Stomach (tissue), 9 donors: Measurements from ENCODE around the gene ADRM1. TPM values are rescaled to one million over a fixed set of nuclear protein-coding genes. Genes with fewer than 3 reads are reported as not detected.

Experiments
- DNase-seq, 2 donors: peaks; one replicate each; pipeline versions ENCODE4 v3.0.0 to v3.0.0-alpha.2; 2013 to 2019
- H3K27ac ChIP-seq, 5 donors: fragments of 200-600 bp in 4 of 5; sonication (generic) in 4 of 5; one replicate each; pipeline ENCODE4 v1.5.1; 2013 to 2019; ENCODE audit warnings: mild to moderate bottlenecking in 1 of 5, moderate library complexity in 1 of 5
- H3K27me3 ChIP-seq, 3 donors: fragments of 200-600 bp; sonication (generic); one replicate each; pipeline ENCODE4 v1.5.1; 2017 to 2019; ENCODE audit warnings: mixed run types in 1 of 3
- H3K36me3 ChIP-seq, 4 donors: fragments of 200-600 bp; sonication (generic); 1 replicate in 3 of 4; 2 replicates in 1 of 4; pipeline ENCODE4 v1.5.1; 2016 to 2019
- H3K4me1 ChIP-seq, 4 donors: fragments of 200-600 bp; sonication (generic); one replicate each; pipeline ENCODE4 v1.5.1; 2016 to 2019
- H3K4me3 ChIP-seq, 4 donors: fragments of 200-600 bp; sonication (generic) in 3 of 4; one replicate each; pipeline ENCODE4 v1.5.1; 2016 to 2019; ENCODE audit warnings: mild to moderate bottlenecking in 1 of 4
- H3K9me3 ChIP-seq, 4 donors: fragments of 200-600 bp; sonication (generic); one replicate each; pipeline ENCODE4 v1.5.1; 2016 to 2019
- CTCF ChIP-seq, 7 experiments: fragments of 450-650 bp in 4 of 7; fragments of 200-600 bp in 3 of 7; sonication (generic) in 3 of 7; IDR thresholded peaks; one replicate each; pipeline ENCODE4 v1.5.1; 2016 to 2019; ENCODE audit warnings: antibody characterized with exemption in 7 of 7, control low read depth in 2 of 7, mild to moderate bottlenecking in 1 of 7
- EP300 ChIP-seq: sonication (generic); formaldehyde crosslinking; IDR thresholded peaks from one replicate; pipeline ENCODE4 v1.6.1; 2017; ENCODE audit warnings: antibody characterized with exemption
- POLR2A ChIP-seq, 4 donors: fragments of 450-650 bp; IDR thresholded peaks; one replicate each; pipeline ENCODE4 v1.6.1; 2016; ENCODE audit warnings: antibody characterized with exemption in 4 of 4, control low read depth in 2 of 4, mild to moderate bottlenecking in 1 of 4, moderate library complexity in 1 of 4
- POLR2AphosphoS5 ChIP-seq, 3 donors: sonication (generic); formaldehyde crosslinking; IDR thresholded peaks; one replicate each; pipeline ENCODE4 v1.6.1; 2016; ENCODE audit warnings: antibody characterized with exemption in 3 of 3
- WGBS, 5 donors: extraction: QIAGEN DNeasy Blood & Tissue Kit in 3 of 5; methylation state at CpG; one replicate each; pipeline versions ENCODE4 v1.1.5 to v1.1.7; 2013 to 2018; 5-methylcytosine and 5-hydroxymethylcytosine counted together
- intact Hi-C: fragments of 100-400 bp; cut with DNase I; formaldehyde crosslinking; loops from one replicate; pipeline ENCODE4 v1.15.1; 2023; ENCODE audit warnings: low total_unique reads
- polyA plus RNA-seq, 3 donors: library from polyadenylated mRNA; stranded (reverse); fragments of 200-250 nt; gene quantifications; one replicate each; pipeline ENCODE4 v1.2.3, GENCODE V29; 2013
- total RNA-seq, 5 donors: library from RNA; depleted of rRNA; stranded (reverse); fragments of >200 nt; gene quantifications; one replicate each; pipeline versions ENCODE4 v1.1.0 to v1.2.3, GENCODE V29; 2014 to 2016
- donor health status: healthy with polysubstance abuse.
- donor health status: Bipolar disorder and iron deficiency.
- donor health status: healthy.

ADRM1 gene
- total and polyA plus RNA-seq, 8 donors, result 42.0 to 130 (median 83.7) TPM

GRCh38 chr20:62325172-62325905 is 22.5 kb downstream of the ADRM1 start:
- H3K9me3 ChIP-seq, result no peaks in the 10 kb centered on the region
- H3K27me3 ChIP-seq, result no peaks in the 10 kb centered on the region
- peaks cover 70 to 94% (median 91%) of the 10 kb centered on the region in 4 donors for H3K36me3 ChIP-seq
- no peaks in the 10 kb centered on the region for H3K4me1 ChIP-seq
- H3K27ac ChIP-seq, result no peak overlapping the region
- DNase-seq, result no peak
- intact Hi-C loops, result no loop called here
- TF ChIP-seq EP300 (no peak), CTCF (IDR thresholded peaks at IDR 0.05) (no peak), POLR2AphosphoS5 (IDR thresholded peaks at IDR 0.05) (no peak), POLR2A (IDR thresholded peaks at IDR 0.05) (no peak)
- 84 to 94% (median 91%) methylated on average over 11 to 14 of the region's 14 CpGs for WGBS, 5 donors
- no peak overlapping the region for H3K4me3 ChIP-seq

GRCh38 chr20:62326559-62326958 is 23.8 kb downstream of the ADRM1 start:
- intact Hi-C loops, result no loop called here
- Histone ChIP-seq H3K27me3 (no peaks in the 10 kb centered on the region), H3K27ac (no peak overlapping the region), H3K9me3 (no peaks in the 10 kb centered on the region), H3K36me3 (peaks cover 76 to 100% (median 98%) of the 10 kb centered on the region in 4 donors), H3K4me1 (no peaks in the 10 kb centered on the region), H3K4me3 (no peak overlapping the region)
- TF ChIP-seq POLR2A (IDR thresholded peaks at IDR 0.05), result no peak
- TF ChIP-seq CTCF (IDR thresholded peaks at IDR 0.05), result no peak
- TF ChIP-seq EP300, result no peak
- TF ChIP-seq POLR2AphosphoS5 (IDR thresholded peaks at IDR 0.05), result no peak
- DNase-seq, result no peak
- 90 to 98% (median 94%) methylated on average over 6 to 14 of the region's 14 CpGs for WGBS, 5 donors

- no peak overlapping the region for H3K27ac ChIP-seq
- no peak overlapping the region for H3K4me3 ChIP-seq
- H3K36me3 ChIP-seq, result peaks cover 77 to 100% (median 99%) of the 10 kb centered on the region in 4 donors
- WGBS, 5 donors, result 83 to 89% (median 88%) methylated on average over 16 to 30 of the region's 30 CpGs
- no peaks in the 10 kb centered on the region for H3K9me3 ChIP-seq
- DNase-seq, result no peak
- intact Hi-C loops, result no loop called here
- no peaks in the 10 kb centered on the region for H3K27me3 ChIP-seq
- no peaks in the 10 kb centered on the region for H3K4me1 ChIP-seq
- TF ChIP-seq POLR2A (IDR thresholded peaks at IDR 0.05) (no peak), EP300 (no peak), CTCF (IDR thresholded peaks at IDR 0.05) (no peak), POLR2AphosphoS5 (IDR thresholded peaks at IDR 0.05) (no peak)
These were observed 24.3 kb downstream of the ADRM1 start for GRCh38 chr20:62326959-62327725.

- H3K9me3 ChIP-seq, result no peaks in the 10 kb centered on the region
- no peaks in the 10 kb centered on the region for H3K4me1 ChIP-seq
- no peak overlapping the region for H3K27ac ChIP-seq
- WGBS, 5 donors, result 88 to 94% (median 90%) methylated on average over 27 to 33 of the region's 33 CpGs
- TF ChIP-seq POLR2AphosphoS5 (IDR thresholded peaks at IDR 0.05), result no peak
- TF ChIP-seq POLR2A (IDR thresholded peaks at IDR 0.05), result no peak
- TF ChIP-seq CTCF (IDR thresholded peaks at IDR 0.05), result no peak
- TF ChIP-seq EP300, result no peak
- peaks cover 77 to 100% (median 100%) of the 10 kb centered on the region in 4 donors for H3K36me3 ChIP-seq
- H3K4me3 ChIP-seq, result no peak overlapping the region
- DNase-seq, result no peak
- H3K27me3 ChIP-seq, result no peaks in the 10 kb centered on the region
- intact Hi-C loops, result no loop called here
These were observed 25.1 kb downstream of the ADRM1 start for GRCh38 chr20:62327726-62328495.
